GM21619 (cell line): ENCODE data around the gene PBX4.

ENCODE experiments used
- ATAC-seq: cut with Tn5 transposase; IDR thresholded peaks from one replicate; pipeline ENCODE4 v1.9.1; 2021; ENCODE audit not compliant: unreplicated experiment

PBX4 gene

DNA sequence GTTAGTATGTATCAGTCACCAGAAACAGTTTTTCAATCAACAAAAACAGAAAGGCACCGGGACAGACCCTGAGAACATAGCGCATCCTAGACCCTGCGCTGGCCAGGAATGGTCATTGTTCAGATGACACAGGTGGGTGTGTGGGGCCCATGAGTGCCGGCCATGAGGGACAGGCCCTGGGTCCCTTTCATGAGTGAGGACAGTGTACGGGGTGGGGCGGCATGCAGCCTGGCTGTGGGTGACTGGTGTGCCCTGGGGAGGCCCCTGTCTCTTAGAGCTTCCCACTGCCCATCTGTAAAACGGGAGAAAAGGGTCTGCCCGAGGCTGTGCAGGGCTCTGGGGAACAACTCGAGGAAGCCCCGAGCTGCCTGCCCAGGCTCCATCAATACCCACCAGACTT is 25.8 kb downstream of the PBX4 start:
- no peak for ATAC-seq

DNA sequence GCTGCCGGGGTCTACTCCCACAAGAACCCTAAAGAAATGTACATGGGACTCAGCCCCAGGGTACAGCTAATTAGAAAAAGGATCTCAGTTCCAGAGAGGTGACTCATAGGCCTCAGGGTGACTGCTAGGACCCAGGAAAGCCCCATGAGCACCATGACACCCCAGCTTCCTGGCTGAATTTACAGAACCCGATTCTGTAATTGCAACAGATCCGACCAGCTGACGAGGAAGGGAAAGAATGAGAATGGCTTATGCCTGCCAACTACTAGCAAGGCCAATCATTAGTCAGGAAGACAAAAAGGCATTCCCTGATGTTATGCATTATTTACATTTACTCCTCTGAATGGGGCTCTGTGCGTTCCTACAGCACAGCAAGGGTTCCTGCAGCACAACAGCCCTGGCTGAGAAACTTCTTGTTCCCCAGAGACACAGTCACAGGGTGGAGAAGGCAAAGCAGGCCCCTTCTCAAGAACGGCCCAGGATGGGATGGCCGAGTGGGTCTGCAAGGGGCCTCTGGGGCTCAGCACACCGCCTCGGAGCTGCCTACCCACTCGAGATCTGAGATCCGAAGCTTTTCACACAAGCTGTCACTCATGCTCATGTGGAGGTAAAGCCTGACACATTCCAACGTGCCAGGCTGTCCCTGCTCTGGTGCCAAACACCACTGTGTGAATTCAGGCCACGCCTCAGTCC is 27.2 kb downstream of the PBX4 start:
- peak; percentile 70 for ATAC-seq

DNA sequence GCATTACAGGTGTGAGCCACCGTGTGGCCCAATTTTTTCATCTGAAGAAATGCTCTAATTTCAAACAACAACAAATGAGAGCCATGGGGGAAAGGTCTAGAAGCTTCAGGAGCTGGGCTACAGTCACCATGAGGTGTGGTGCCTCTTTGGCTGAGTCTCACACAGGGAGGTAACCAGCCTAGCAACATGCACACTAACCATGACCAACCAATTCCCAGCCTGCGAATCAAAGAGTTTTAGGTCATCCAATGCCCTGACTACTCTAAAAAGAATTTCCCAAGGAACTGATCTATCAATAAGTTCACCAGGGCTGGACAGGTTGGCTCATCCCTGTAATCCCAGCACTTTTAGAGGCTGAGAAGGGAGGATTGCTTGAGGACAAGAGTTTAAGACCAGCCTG is 29.9 kb downstream of the PBX4 start:
- no peak for ATAC-seq

DNA sequence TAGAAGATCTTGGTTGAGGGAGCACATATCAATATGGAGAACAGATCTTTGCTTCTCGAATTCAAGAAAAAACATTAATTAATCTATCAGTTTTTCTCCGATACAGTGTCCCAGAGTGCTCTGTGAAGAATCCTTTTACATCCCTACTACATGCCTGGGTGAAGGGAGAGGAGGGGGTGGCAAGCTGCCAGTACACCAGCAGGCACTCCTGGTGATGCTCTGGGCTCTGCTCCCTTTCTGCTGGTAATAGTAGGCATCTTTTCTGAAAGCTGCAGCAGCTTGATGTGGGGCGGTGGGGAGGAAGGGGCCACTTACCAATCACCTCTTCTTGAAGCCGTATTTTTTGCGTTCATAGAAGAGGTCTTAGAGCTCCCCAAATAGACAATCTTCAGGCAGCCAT is 30.7 kb downstream of the PBX4 start:
- ATAC-seq = no peak

DNA sequence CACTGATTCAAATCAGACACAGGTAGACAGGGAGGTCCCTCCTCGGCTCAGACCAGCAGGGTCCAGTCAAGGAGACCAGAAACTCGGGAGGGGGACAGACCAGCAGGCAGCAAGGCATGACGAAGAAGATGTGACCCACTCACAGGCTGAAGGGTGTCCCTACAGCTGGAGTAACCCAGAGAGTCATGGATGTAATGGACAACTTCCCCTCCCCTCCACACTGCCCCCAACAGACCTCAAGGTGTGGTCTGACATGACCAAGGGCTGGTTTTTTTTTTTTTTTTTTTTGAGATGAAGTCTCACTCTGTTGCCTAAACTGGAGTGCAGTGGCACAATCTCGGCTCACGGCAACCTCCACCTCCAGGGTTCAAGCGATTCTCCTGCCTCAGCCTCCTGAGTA is 34.1 kb downstream of the PBX4 start:
- ATAC-seq = no peak

DNA sequence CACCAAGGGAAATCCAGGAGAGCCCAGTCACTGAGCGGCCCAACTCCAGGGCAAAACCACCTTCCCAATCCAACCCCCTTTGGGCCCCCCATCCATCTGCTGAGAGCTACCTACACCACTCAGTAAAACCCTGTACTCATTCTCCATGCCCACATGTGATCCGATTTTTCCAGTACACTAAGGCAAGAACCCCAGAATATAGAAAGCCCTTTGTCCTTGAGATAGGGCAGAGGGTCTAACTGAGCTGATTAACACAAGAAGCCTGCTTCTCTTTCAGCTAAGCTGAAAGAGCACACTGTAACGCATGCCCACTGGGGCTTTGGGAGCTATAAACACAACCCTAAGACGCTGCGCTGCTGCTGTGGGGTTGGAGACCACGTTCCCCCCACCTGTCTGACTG is 36.0 kb downstream of the PBX4 start:
- no peak for ATAC-seq

DNA sequence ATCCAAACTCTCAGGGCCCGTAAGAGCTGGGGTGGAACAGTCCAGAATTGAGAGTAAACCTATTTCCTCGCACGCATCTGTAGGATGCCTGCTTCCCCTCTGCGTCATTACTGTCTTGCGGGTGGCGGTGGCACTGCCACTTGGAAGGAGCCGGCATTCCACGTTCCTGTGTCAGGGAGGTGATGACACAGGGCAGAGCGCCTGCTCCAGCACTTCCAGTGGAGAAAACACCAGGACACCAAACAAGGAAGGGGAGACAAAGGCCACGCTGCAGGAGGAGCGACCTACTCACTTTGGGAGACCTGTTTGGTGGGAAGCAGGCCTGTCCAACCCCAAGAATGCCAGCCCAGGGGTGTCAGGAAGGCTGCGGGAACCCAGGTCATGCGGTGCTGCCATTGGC is 37.1 kb downstream of the PBX4 start:
- no peak for ATAC-seq

DNA sequence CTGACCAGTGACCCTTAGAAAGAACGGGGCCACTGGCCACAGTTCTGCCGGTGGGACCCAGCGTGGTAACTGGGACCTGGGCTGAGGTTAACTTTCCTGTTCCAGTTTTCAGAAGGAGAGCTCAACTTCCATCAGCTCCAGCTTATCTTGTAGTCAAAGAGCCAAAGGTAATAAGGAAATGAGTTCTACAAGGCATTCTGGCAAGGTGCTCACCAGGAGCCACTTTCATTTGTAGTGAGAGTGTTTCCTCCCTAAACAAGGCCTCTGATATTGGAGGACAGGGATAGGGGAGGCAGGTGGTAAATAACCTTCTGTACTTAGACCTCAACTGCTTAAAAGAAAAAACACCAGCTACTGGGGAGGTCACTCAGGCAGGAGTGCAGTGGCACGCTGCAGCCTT is 38.1 kb downstream of the PBX4 start:
- ATAC-seq = no peak

DNA sequence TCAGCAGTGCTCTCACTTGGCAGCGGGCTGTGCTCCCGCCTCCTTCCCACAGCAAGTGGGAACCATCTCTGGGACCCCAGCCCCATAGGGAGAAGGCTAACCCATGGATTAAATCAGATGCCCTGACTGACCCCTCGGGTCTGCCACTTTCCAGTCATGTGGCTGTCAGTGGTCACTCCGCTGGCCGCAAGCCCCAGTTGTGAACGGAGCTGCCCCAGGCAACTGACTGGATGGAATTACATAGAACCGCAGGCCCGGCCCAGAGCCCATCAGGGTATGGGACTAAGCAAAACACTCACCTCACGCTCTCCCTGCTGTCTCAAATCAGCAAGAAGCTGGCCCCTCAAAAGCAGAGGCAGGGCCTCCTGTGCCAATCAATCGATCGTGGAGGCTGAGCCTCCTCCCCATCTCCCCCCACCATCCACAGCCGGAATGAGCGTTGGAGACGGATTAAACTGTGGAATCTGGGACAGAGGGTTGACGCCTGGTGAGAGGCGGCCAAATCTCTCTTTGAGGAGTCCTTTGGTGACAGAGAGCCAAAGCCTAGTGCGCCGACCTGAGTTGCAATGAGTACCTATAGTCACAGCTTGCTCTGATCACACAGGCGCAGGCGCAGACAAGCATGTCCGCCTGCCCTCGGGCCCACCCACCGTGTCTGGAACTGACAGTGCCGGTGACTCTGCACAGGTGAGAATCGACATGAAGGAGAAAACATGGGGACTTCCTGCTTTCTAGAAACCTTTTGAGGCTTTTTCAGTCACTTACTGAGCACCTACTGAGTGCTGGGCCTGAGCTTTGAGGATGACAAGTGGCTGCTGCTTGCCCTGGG is 38.7 kb downstream of the PBX4 start:
- no peak for ATAC-seq

DNA sequence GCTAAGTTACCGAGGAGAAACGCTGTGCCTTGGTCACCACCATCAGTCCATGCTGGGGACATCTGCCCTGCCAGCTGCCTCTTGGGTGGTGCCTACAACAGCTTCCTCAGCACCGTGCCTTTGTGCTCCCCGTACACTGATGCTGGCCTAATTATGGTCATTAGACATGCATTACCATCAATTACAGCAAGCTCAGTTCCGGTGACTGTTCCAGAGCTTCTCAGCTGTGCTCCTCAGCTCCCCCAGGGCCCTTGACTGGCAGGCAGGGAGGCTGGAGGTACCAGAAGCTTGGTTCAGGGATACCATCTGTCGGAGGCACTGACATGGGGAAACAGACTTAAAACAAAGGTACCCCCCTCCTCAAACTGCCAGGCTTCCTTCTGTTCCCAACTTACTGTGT is 40.2 kb downstream of the PBX4 start:
- ATAC-seq = no peak

DNA sequence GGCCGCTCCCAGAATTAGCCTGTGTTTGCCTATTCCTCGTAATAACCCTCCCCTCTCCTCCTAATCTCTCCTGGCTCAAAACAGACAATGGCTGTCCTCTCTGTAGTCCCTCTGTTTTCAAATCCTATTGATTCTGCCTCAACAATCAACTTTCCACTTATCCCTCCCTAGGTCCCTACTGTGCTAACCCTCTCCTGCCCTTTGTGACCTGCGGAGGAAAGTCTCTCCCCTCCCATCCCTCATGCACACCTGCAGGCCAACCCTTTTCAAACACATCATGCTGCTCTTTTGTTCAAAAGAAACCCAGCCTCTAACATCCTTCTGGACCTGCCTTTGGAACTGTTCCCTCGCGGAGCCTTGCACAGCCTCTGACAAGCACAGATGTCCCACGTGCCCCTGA is 43.1 kb downstream of the PBX4 start:
- ATAC-seq = no peak

DNA sequence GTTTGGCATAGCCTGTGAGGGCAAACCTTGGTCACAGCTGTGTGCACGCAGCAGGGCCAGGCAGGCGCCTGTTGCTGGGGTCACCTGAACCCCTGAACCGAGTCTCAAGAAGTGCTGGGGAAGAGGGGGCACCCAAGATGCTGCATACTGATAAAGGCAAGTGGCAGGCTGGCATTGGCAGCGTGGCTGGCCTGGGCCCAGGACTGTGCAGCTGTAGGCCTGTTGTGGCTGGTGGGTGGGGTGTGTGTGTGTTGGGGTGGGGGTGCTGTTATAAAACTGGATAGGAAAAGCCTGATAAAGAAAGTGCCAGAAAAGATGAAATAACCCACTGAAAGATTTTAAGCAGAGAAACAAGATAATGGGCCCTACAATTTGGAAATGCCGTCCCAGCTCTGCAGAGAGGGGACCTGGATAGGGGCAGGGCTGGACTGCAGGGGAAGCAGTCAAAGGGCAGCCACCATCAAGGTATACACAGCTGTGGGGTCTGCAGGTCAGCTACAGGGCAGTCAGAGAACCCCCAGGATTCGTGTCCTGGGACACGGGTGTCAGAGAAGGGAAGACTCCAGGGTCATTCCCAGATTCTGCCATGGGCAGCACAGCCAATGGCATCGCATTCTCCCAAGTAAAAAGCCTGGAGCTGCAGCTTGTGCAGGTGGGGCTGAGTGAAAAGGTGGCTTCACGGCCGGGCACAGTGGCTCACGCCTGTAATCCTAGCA is 47.3 kb downstream of the PBX4 start:
- no peak for ATAC-seq

DNA sequence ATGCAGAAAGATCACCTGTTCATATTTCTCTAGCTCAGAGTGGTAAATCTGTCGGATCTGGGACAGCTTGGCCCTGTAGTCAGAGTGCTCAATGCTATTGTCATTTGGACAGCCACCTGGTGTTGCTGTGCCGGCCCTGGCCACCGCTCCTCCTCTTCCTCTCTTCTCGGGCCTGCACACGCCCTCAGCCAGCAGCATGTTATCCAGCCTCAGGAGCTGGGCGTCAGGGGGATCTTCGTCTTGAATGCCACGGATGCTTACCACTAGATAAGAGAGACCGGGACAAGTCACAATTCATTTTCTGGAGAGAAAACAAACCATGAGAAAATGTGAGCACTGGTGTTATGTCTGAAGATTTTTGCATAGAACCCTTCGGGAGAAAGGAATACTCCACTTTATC is 47.9 kb downstream of the PBX4 start:
- ATAC-seq = no peak

DNA sequence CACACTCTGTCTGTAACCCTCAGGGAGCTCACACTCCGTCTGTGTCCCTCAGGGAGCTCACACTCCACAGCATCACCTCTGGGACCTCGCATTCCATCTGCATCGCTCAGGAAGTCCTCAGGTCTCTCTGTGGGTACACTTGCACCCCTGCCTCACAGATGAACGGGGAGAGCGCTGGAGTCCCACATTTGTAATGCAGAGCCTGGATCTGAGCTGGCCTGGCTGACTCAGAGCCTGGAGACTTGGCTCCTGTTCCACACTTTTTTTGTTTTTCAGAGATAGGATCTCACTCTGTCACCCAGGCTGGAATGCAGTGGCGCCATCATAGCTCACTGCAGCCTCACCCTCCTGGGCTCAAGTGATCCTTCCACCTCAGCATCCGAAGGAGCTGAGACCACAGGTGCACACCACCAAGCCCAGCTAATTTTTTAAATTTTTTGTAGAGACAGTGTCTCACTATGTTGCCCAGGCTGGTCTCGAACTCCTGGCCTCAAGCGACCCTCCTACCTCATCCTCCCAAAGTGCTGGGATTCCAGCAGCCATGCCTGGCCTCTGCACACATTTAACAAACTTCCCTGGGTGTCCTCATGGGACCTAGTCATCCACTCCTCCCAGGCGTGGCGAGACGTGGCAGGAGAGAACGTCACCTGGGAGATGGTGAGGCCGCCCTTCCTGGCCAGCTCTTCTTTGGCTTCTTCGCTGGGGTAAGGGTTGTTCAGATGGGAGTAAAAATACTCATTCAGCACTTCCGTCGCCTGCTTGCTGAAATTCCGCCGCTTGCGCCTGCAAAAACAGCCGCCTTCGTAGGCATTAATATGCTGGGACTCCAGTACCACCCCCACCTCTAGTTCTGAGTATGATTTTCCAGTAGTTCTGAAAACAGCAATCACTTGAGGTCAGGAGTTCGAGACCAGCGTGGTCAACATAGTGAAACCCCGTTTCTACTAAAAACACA is 49.4 kb downstream of the PBX4 start:
- ATAC-seq = no peak

DNA sequence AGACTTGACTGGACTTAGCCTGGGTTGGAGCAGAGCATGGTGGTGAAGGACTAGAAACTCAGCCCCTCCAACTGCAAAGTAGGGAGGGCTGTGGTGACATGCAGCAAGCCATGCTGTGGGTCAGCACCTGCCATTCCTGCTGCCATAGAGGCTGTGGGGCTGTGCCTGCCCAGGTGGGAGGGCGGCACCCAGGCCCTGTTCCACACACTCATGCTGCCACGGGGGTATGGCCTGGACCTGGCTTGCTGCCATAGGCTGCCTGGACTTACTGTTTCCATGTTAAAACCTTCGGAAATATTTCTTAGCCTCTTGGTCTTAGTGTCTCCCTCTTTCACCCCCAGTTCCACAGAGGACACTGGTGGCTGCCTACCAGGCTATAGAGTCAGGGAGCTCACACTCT is 51.1 kb downstream of the PBX4 start:
- ATAC-seq = no peak

DNA sequence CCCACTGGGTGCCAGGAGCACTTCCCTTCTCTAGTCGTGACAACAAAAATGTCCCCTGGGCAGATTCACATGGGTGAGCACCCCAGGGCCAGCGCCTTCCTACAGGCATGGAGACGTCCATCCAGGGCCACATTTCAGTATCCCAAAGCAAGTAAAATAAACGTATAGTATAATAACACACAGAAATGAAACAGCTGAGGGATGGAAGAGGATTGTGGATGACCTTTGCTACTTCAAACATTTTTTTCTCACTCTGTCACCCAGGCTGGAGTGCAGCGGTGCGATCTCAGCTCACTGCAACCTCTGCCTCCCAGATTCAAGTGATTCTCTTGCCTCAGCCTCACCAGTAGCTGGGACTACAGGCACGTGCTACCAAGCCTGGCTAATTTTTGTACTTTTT is 52.2 kb downstream of the PBX4 start:
- no peak for ATAC-seq

DNA sequence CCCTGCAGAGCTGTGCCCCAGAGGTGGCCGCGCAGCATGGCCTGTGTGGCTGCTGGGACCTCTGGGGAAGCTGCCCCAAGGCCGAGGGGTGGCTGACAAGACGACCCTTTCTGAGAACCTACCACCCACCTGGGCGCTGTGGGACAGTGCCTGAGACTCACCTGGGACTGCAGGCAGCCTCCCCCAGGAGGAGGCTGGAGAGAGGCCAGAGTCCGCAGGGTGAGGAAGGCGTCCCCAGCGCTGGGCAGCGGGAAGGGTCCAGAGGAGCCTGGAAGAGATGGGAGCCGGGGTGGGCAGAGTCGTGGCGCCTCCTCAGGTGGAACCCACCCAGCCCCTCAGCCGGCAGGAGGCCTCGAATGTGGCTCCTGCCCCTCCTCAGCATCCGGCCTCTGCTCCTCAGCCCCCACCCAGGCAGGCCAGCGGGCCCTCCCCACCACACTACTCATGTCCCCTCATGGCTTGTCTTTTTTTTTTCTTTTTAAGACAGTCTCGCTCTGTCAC is 55.1 kb downstream of the PBX4 start:
- no peak for ATAC-seq

DNA sequence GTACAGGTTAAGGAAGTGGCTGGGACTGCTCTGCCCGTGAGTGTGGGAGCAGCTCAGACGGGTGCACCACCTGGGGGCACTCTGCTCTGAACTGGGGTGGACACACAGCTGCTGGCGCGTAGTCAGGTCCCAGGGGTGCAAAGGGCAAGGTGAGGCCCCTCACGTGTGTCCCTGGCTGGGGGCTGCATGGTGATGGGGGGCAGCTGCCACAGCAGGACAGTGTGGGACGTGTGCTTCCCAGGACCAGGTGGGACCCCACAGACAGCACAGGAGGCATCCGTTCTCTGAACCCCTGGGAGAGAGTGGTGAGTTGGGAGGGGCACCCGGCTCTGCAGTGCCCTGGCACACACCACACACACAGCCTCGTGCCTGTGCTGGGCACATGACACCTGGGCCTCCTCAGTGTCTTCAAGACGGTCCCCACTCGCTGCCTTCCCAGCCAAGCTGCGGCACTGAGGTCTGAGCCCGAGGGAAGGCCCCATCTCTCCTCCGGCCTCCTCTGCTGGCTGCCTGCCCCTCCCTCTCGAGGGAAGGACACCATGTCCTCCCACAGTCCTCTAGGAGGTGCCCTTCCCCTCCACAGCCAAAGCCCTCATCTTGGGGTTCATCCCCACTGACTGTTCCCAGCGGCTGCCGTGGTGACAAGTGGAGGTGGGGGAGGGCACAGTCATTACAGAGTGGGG is 55.7 kb downstream of the PBX4 start:
- ATAC-seq = no peak

DNA sequence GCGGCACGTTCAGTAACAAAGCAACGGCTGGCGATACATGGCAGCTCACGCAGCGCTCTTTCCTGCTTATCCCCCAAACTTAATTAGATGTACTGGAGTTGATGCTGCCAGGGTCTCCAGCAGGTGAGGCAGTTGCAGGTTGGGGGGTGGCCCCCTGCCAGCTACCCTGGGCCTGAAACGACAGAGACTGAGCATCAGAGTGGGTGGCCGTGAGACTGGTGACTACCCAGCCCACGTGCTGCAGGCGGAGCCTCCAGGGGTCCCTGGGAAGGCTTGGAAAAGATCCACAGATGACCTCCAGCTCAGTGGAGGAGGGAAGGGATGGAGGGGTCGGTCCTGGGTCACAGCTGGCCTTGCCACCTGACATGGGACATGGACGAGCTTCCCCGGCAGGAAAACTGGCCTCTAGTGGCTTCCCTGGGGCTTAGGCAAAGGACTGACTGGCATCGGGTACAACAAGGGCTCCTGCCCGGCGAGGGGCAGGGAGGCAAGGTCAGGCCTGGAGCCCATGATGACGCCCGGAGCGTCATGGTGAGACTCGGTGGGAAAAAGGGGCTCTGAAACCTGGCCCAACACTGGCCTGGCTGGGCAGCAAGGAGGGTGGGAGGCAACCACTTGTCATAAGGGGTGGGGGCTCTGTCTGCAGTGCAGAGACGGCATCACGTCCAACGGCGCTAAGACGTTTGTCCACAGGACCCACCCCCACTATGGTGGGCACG is 56.4 kb downstream of the PBX4 start:
- no peak for ATAC-seq

DNA sequence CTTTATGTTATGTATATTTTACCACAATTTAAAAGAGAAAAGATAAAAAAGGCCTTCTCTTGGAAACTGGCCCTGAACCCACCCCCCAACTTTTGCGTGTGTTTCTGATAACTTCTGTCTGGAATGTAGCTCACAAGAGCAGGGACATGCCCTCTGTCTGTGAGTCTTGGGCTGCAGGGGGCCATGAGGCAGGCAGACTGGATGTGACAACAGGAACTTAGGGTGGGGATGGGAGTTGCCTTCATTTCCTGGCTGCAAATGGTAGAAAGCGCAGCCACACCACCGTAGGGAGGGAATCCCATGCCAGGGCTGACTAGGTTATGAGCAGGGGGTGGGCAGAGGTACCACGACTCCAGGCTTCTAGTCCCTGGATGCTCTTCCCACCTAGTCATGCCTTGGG is 58.6 kb downstream of the PBX4 start:
- no peak for ATAC-seq
